Measurements from ENCODE around the gene AKT1. TPM values are rescaled to one million over a fixed set of nuclear protein-coding genes. Genes with fewer than 3 reads are reported as not detected.
A peak's percentile ranks its signal among the peaks of the same experiment; 100 is the strongest.

Gene AKT1
- total and polyA plus RNA-seq, 2 experiments from 2014 or later: 19.2 to 78.7 TPM

- peaks cover 38% of the 10 kb centered on the region for H3K27me3 ChIP-seq (ENCODE audit: insufficient read depth)
- H3K4me2 ChIP-seq: peak overlapping the region; percentile 85
- peak; percentile 55 for DNase-seq (ENCODE audit: low spot score)
These were observed 48.9 kb upstream of the AKT1 start for GRCh38 chr14:104844306-104845032.

More at GRCh38 chr14:104844306-104845032, 48.9 kb upstream of the AKT1 start:
- Mint-ChIP-seq H3K4me1 (peaks cover 12% of the 10 kb centered on the region; the same call in 2 of the 3 replicates), H3K27me3 (ENCODE audit: insufficient read depth, low read depth, poor library complexity) (peaks cover 35% of the 10 kb centered on the region), H3K36me3 (ENCODE audit: low read depth) (no peaks in the 10 kb centered on the region), H3K4me3 (peak overlapping the region; percentile 79), H3K27ac (no peak overlapping the region), H3K9me3 (no peaks in the 10 kb centered on the region; the same call in 2 of the 3 replicates)
- Histone ChIP-seq H3F3A (replicated peaks; ENCODE audit: low read depth) (peaks cover 11% of the 10 kb centered on the region), H3K27ac (ENCODE audit: low read depth) (peak overlapping the region; percentile 53; the same call in 1 of the 2 replicates), H2AFZ (peak overlapping the region; percentile 64; the same call in 1 of the 2 replicates), H3K4me3 (peak overlapping the region; percentile 71), H3K4me1 (ENCODE audit: insufficient read depth) (peaks cover 9% of the 10 kb centered on the region; the same call in 1 of the 2 replicates), H3K79me2 (replicated peaks; ENCODE audit: insufficient read depth) (no peaks in the 10 kb centered on the region), H3K9me2 (ENCODE audit: insufficient read depth) (no peaks in the 10 kb centered on the region), H4K20me1 (replicated peaks; ENCODE audit: insufficient read depth) (no peaks in the 10 kb centered on the region), H3K36me3 (ENCODE audit: insufficient read depth) (no peaks in the 10 kb centered on the region)
- TF ChIP-seq JUNB (IDR thresholded peaks at IDR 0.05; ENCODE audit: unreplicated experiment) (no peak), ETS1 (IDR thresholded peaks at IDR 0.05) (no peak), ZNF114 (CRISPR knock-in tag; IDR thresholded peaks at IDR 0.05) (no peak), NANOG (IDR thresholded peaks at IDR 0.05; ENCODE audit: borderline replicate concordance) (no peak), CTCF (conservative IDR thresholded peaks at IDR 0.05; ENCODE audit: low read depth in 2 of 2) (peak in 1 of 2 experiments; percentile 35; a peak in 3 of 4 replicates), EZH2phosphoT487 (IDR thresholded peaks at IDR 0.05; ENCODE audit: unreplicated experiment) (no peak), EZH2 (IDR thresholded peaks at IDR 0.05; ENCODE audit: low read depth, unreplicated experiment) (no peak), CREB1 (CRISPR knock-in tag; IDR thresholded peaks at IDR 0.05; ENCODE audit: low read depth) (no peak), POLR2AphosphoS5 (IDR thresholded peaks at IDR 0.05; ENCODE audit: low read depth) (no peak)
- peak; percentile 62 for ATAC-seq

Measured in GM23338 (cell line).